ENCODE results near the gene ERC2.

ERC2 gene

DNA sequence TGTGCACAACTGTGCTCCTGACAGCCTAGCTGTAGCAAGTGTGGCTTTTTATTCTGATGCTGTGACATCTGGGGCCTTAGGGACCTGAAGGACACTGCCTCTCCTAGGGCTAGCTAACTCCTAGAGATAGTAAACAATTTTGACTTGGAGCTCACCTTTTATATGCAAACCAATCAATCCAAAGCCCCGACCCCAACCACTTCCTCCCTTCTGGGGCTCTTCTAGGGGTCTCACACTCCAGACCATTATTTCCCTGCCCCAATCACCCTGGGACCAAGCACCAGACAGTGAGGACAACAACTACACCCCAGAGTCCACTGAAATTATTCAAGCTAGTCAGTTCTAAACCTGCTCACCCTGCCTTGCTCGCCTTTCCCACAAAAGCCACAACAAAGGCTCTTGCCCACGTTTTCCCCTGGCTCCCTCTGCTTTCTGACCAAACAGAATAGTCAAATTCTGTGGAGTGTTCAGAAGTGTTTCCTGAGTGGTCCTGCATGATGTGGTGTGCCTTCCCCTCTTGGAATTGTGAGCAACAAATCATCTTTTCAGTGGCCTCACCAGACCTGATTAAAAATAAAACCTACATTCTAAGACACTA, 897.0 kb downstream of the ERC2 start:
- Histone ChIP-seq H3K4me1 (no peaks in the 10 kb centered on the region), H3K27ac (no peak overlapping the region), H3K9ac (no peak overlapping the region), H3K4me2 (ENCODE audit: low read length) (no peak overlapping the region), H2AFZ (no peak overlapping the region), H3K4me3 (ENCODE audit: low read depth, low read length) (no peak overlapping the region), H3K79me2 (no peaks in the 10 kb centered on the region), H3K36me3 (ENCODE audit: control insufficient read depth, insufficient read depth, low read length) (no peaks in the 10 kb centered on the region), H3K9me3 (ENCODE audit: control insufficient read depth, low read length) (no peaks in the 10 kb centered on the region), H3K27me3 (ENCODE audit: control insufficient read depth, insufficient read depth, low read length) (no peaks in the 10 kb centered on the region)
- TF ChIP-seq, protein P1, sequence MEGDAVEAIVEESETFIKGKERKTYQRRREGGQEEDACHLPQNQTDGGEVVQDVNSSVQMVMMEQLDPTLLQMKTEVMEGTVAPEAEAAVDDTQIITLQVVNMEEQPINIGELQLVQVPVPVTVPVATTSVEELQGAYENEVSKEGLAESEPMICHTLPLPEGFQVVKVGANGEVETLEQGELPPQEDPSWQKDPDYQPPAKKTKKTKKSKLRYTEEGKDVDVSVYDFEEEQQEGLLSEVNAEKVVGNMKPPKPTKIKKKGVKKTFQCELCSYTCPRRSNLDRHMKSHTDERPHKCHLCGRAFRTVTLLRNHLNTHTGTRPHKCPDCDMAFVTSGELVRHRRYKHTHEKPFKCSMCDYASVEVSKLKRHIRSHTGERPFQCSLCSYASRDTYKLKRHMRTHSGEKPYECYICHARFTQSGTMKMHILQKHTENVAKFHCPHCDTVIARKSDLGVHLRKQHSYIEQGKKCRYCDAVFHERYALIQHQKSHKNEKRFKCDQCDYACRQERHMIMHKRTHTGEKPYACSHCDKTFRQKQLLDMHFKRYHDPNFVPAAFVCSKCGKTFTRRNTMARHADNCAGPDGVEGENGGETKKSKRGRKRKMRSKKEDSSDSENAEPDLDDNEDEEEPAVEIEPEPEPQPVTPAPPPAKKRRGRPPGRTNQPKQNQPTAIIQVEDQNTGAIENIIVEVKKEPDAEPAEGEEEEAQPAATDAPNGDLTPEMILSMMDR (IDR thresholded peaks at IDR 0.05) = no peak

DNA sequence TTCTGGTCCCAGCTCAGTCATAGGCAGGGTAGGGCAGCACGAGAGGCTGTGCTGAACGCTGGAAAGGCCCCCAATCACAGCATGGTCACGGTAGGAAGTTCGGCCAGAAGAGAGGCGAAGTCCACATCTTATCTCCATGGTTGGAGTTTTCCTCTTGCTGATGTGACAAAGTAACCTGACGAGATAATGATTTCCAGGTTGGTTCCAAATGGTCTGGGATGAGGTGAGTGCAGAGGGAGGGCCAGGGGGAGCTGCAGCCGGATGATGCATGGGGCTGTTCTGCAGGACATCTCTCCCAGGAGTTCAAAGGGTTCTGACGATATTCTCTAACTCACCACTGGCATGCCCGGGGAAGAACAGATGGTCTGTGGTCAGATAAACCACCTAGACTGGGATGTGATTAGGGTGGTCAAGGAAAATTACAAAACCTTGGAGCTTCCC, 898.0 kb downstream of the ERC2 start:
- no peaks in the 10 kb centered on the region for H3K27me3 ChIP-seq (ENCODE audit: control insufficient read depth, insufficient read depth, low read length)
- H3K4me2 ChIP-seq (ENCODE audit: low read length) = no peak overlapping the region
- no peaks in the 10 kb centered on the region for H3K9me3 ChIP-seq (ENCODE audit: control insufficient read depth, low read length)
- H3K79me2 ChIP-seq = no peaks in the 10 kb centered on the region
- H3K36me3 ChIP-seq (ENCODE audit: control insufficient read depth, insufficient read depth, low read length) = no peaks in the 10 kb centered on the region
- no peaks in the 10 kb centered on the region for H3K4me1 ChIP-seq
- H3K9ac ChIP-seq = no peak overlapping the region
- no peak overlapping the region for H2AFZ ChIP-seq
- TF ChIP-seq, protein P1 (IDR thresholded peaks at IDR 0.05) = no peak
- no peak overlapping the region for H3K4me3 ChIP-seq (ENCODE audit: low read depth, low read length)
- H3K27ac ChIP-seq = no peak overlapping the region

DNA sequence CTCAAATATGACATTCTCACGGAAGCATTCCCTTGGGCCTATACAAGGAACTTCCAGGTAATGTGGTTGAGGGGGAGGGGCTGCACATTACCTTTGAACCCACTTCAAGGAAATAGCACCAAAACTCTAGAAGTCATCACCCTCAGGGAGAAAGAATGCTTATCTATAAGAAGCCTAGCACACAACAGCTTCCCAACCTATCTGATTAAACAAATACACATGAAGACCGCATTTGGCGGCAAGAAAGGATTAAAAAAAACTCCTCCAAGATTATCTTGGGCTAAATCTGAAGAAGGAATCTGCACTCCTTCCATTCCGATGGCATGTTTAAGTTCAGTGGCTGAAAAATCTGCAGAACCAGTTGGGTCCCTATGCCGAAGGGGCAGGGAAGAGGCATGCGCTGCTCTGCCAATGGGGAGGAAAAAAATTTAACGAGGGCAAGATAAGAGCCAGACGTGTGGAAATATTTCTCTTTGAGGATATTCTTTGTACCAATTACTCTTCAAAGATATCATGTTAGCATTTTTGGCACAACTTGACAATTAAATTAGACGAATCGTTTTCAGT, 899.2 kb downstream of the ERC2 start:
- H3K36me3 ChIP-seq (ENCODE audit: control insufficient read depth, insufficient read depth, low read length) = no peaks in the 10 kb centered on the region
- H2AFZ ChIP-seq = no peak overlapping the region
- H3K27me3 ChIP-seq (ENCODE audit: control insufficient read depth, insufficient read depth, low read length) = no peaks in the 10 kb centered on the region
- no peaks in the 10 kb centered on the region for H3K4me1 ChIP-seq
- H3K9ac ChIP-seq = no peak overlapping the region
- TF ChIP-seq, protein P1 (IDR thresholded peaks at IDR 0.05) = no peak
- H3K79me2 ChIP-seq = no peaks in the 10 kb centered on the region
- no peak overlapping the region for H3K4me3 ChIP-seq (ENCODE audit: low read depth, low read length)
- no peak overlapping the region for H3K27ac ChIP-seq
- no peaks in the 10 kb centered on the region for H3K9me3 ChIP-seq (ENCODE audit: control insufficient read depth, low read length)
- H3K4me2 ChIP-seq (ENCODE audit: low read length) = no peak overlapping the region

DNA sequence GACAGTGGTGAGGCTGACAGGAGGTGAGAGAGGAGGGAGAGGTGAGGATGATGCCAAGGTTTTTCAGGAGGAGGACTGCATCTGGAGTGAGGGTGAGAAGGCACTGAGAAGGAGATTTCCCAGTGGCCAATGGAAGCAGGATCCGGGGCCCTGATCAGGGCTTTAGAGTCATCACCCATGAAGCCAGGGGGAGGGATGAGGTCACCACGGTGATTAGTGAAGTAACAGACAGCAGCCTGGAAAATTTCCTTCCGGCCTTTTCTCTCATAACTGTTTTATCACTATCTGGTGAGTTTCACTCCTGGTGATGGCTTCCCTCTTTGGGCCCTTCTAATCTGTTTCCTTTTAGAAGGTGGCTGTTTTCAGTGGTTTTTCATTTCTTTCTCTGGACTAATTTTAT, 900.7 kb downstream of the ERC2 start:
- TF ChIP-seq, protein P1 (IDR thresholded peaks at IDR 0.05) = no peak
- no peaks in the 10 kb centered on the region for H3K27me3 ChIP-seq (ENCODE audit: control insufficient read depth, insufficient read depth, low read length)
- H3K4me2 ChIP-seq (ENCODE audit: low read length) = no peak overlapping the region

DNA sequence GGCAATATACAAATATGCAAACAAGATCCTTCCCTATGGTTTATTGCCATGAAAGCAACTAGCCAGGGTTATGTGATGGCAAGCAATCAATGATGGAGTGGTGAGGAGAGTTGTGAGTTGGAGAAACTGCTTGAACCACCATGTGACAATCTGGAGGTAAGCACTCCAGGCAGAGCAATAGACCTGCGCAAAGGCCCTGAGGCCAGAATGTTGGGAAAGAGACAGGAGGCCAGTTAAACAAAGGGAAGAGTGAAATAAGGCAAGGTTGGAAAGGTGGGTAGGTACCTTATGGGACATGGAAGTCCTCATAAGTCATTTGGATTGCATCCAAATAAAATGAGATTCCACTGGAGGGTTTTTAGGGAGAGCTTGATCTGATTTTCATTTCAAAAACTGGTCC, 901.1 kb downstream of the ERC2 start:
- Histone ChIP-seq H3K27ac (no peak overlapping the region), H3K36me3 (ENCODE audit: control insufficient read depth, insufficient read depth, low read length) (no peaks in the 10 kb centered on the region), H3K4me2 (ENCODE audit: low read length) (no peak overlapping the region), H3K79me2 (no peaks in the 10 kb centered on the region), H3K9me3 (ENCODE audit: control insufficient read depth, low read length) (no peaks in the 10 kb centered on the region), H3K4me3 (ENCODE audit: low read depth, low read length) (no peak overlapping the region), H2AFZ (no peak overlapping the region), H3K4me1 (peaks cover 4% of the 10 kb centered on the region), H3K9ac (no peak overlapping the region), H3K27me3 (ENCODE audit: control insufficient read depth, insufficient read depth, low read length) (no peaks in the 10 kb centered on the region)
- TF ChIP-seq, protein P1 (IDR thresholded peaks at IDR 0.05) = no peak

More for the DNA sequence above, 900.7 kb downstream of the ERC2 start:
- H3K27ac ChIP-seq = no peak overlapping the region
- no peaks in the 10 kb centered on the region for H3K9me3 ChIP-seq (ENCODE audit: control insufficient read depth, low read length)
- no peak overlapping the region for H3K9ac ChIP-seq
- peaks cover 4% of the 10 kb centered on the region for H3K4me1 ChIP-seq
- H3K36me3 ChIP-seq (ENCODE audit: control insufficient read depth, insufficient read depth, low read length) = no peaks in the 10 kb centered on the region
- no peak overlapping the region for H2AFZ ChIP-seq
- no peak overlapping the region for H3K4me3 ChIP-seq (ENCODE audit: low read depth, low read length)
- H3K79me2 ChIP-seq = no peaks in the 10 kb centered on the region
